SIG-M5 treated with dmso at 0.1 percent for 504 hours (cell line): ENCODE results near the gene SYNGR1.
"Not testable (repeated sequence)": the region's sequence is repeated elsewhere in the genome, so short reads cannot be mapped to it uniquely, and the experiment has no call there.

ENCODE experiments used
- DNase-seq: peaks from one replicate; lab custom pipeline; 2025; ENCODE audit not compliant: unreplicated experiment; lab: John Stamatoyannopoulos, UW

SYNGR1 gene

GRCh38 chr22:39405346-39406085 is 55.7 kb downstream of the SYNGR1 start:
- DNase-seq, result no peak

GRCh38 chr22:39408173-39408572 is 58.4 kb downstream of the SYNGR1 start:
- no peak for DNase-seq

GRCh38 chr22:39408807-39409206 is 59.0 kb downstream of the SYNGR1 start:
- no peak for DNase-seq

- DNase-seq, result no peak
Observed at GRCh38 chr22:39409516-39410029, 59.8 kb downstream of the SYNGR1 start.

GRCh38 chr22:39410264-39410663 is 60.5 kb downstream of the SYNGR1 start:
- no peak for DNase-seq

GRCh38 chr22:39411828-39412365 is 62.1 kb downstream of the SYNGR1 start:
- not testable (repeated sequence) for DNase-seq

GRCh38 chr22:39413204-39413603 is 63.4 kb downstream of the SYNGR1 start:
- not testable (repeated sequence) for DNase-seq

- DNase-seq, result no peak
Observed at GRCh38 chr22:39414377-39414776, 64.6 kb downstream of the SYNGR1 start.

- DNase-seq, result no peak
Observed at GRCh38 chr22:39414886-39415285, 65.1 kb downstream of the SYNGR1 start.

GRCh38 chr22:39415506-39415905 is 65.7 kb downstream of the SYNGR1 start:
- no peak for DNase-seq

GRCh38 chr22:39416319-39416718 is 66.5 kb downstream of the SYNGR1 start:
- DNase-seq, result no peak

GRCh38 chr22:39417641-39418040 is 67.8 kb downstream of the SYNGR1 start:
- no peak for DNase-seq

- DNase-seq, result no peak
Observed at GRCh38 chr22:39418696-39419095, 68.9 kb downstream of the SYNGR1 start.

- no peak for DNase-seq
Observed at GRCh38 chr22:39419096-39419495, 69.3 kb downstream of the SYNGR1 start.

GRCh38 chr22:39419911-39420310 is 70.1 kb downstream of the SYNGR1 start:
- DNase-seq, result no peak

GRCh38 chr22:39421691-39422090 is 71.9 kb downstream of the SYNGR1 start:
- no peak for DNase-seq

GRCh38 chr22:39422101-39422500 is 72.3 kb downstream of the SYNGR1 start:
- no peak for DNase-seq

GRCh38 chr22:39422721-39423120 is 72.9 kb downstream of the SYNGR1 start:
- DNase-seq, result no peak

GRCh38 chr22:39423976-39424375 is 74.2 kb downstream of the SYNGR1 start:
- DNase-seq, result no peak

- DNase-seq, result no peak
Observed at GRCh38 chr22:39426380-39427043, 76.7 kb downstream of the SYNGR1 start.

GRCh38 chr22:39427751-39428596 is 78.2 kb downstream of the SYNGR1 start:
- no peak for DNase-seq
